HEK293 (cell line): Measurements from ENCODE around the gene CD300E.

Source experiments
- BCL11B ChIP-seq: fragments of 450-650 bp; formaldehyde crosslinking; IDR thresholded peaks from 2 replicates; pipeline ENCODE4 v1.5.1; 2016; ENCODE audit warnings: low read depth, missing biosample characterization, missing genetic modification characterization
- YY2 ChIP-seq: fragments of 450-650 bp; formaldehyde crosslinking; IDR thresholded peaks from 2 replicates; pipeline ENCODE4 v1.5.1; 2016; ENCODE audit warnings: missing biosample characterization, missing genetic modification characterization
- ZBTB26 ChIP-seq: fragments of 450-650 bp; formaldehyde crosslinking; optimal IDR thresholded peaks from 2 replicates; pipeline ENCODE3; 2016; ENCODE audit warnings: missing biosample characterization, mild to moderate bottlenecking, missing genetic modification characterization
- ZBTB44 ChIP-seq: fragments of 450-650 bp; IDR thresholded peaks from 2 replicates; pipeline ENCODE4 v1.5.1; 2018; ENCODE audit warnings: missing biosample characterization, mild to moderate bottlenecking, missing genetic modification characterization
- ZNF121 ChIP-seq: fragments of 450-650 bp; formaldehyde crosslinking; IDR thresholded peaks from 2 replicates; pipeline ENCODE4 v1.5.1; 2016; ENCODE audit warnings: missing biosample characterization, missing genetic modification characterization
- ZNF394 ChIP-seq: fragments of 450-650 bp; formaldehyde crosslinking; IDR thresholded peaks from 2 replicates; pipeline ENCODE4 v1.5.1; 2016; ENCODE audit warnings: missing biosample characterization, missing genetic modification characterization, mild to moderate bottlenecking, moderate library complexity, borderline replicate concordance
- TF ChIP-seq, protein P1 (sequence below): fragments of 450-650 bp; formaldehyde crosslinking; IDR thresholded peaks from 2 replicates; pipeline ENCODE4 v1.5.1; 2016; ENCODE audit warnings: missing biosample characterization, missing genetic modification characterization
- TF ChIP-seq, protein P2 (sequence below): fragments of 450-650 bp; formaldehyde crosslinking; IDR thresholded peaks from 2 replicates; pipeline ENCODE4 v1.5.1; 2017; ENCODE audit warnings: missing biosample characterization, missing genetic modification characterization
- TF ChIP-seq, protein P3 (sequence below): fragments of 450-650 bp; formaldehyde crosslinking; IDR thresholded peaks from 2 replicates; pipeline ENCODE4 v1.5.1; 2016; ENCODE audit warnings: missing biosample characterization, missing genetic modification characterization

- TF ChIP-seq, protein P1, sequence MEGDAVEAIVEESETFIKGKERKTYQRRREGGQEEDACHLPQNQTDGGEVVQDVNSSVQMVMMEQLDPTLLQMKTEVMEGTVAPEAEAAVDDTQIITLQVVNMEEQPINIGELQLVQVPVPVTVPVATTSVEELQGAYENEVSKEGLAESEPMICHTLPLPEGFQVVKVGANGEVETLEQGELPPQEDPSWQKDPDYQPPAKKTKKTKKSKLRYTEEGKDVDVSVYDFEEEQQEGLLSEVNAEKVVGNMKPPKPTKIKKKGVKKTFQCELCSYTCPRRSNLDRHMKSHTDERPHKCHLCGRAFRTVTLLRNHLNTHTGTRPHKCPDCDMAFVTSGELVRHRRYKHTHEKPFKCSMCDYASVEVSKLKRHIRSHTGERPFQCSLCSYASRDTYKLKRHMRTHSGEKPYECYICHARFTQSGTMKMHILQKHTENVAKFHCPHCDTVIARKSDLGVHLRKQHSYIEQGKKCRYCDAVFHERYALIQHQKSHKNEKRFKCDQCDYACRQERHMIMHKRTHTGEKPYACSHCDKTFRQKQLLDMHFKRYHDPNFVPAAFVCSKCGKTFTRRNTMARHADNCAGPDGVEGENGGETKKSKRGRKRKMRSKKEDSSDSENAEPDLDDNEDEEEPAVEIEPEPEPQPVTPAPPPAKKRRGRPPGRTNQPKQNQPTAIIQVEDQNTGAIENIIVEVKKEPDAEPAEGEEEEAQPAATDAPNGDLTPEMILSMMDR (tag by site-specific recombination): peak; percentile 48
- TF ChIP-seq YY2 (tag by site-specific recombination) (no peak), ZNF121 (tag by site-specific recombination) (no peak), ZBTB44 (no peak), BCL11B (no peak), ZBTB26 (no peak), ZNF394 (no peak)
- TF ChIP-seq, protein P2, sequence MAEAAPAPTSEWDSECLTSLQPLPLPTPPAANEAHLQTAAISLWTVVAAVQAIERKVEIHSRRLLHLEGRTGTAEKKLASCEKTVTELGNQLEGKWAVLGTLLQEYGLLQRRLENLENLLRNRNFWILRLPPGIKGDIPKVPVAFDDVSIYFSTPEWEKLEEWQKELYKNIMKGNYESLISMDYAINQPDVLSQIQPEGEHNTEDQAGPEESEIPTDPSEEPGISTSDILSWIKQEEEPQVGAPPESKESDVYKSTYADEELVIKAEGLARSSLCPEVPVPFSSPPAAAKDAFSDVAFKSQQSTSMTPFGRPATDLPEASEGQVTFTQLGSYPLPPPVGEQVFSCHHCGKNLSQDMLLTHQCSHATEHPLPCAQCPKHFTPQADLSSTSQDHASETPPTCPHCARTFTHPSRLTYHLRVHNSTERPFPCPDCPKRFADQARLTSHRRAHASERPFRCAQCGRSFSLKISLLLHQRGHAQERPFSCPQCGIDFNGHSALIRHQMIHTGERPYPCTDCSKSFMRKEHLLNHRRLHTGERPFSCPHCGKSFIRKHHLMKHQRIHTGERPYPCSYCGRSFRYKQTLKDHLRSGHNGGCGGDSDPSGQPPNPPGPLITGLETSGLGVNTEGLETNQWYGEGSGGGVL (tag by site-specific recombination): no peak
- TF ChIP-seq, protein P3, sequence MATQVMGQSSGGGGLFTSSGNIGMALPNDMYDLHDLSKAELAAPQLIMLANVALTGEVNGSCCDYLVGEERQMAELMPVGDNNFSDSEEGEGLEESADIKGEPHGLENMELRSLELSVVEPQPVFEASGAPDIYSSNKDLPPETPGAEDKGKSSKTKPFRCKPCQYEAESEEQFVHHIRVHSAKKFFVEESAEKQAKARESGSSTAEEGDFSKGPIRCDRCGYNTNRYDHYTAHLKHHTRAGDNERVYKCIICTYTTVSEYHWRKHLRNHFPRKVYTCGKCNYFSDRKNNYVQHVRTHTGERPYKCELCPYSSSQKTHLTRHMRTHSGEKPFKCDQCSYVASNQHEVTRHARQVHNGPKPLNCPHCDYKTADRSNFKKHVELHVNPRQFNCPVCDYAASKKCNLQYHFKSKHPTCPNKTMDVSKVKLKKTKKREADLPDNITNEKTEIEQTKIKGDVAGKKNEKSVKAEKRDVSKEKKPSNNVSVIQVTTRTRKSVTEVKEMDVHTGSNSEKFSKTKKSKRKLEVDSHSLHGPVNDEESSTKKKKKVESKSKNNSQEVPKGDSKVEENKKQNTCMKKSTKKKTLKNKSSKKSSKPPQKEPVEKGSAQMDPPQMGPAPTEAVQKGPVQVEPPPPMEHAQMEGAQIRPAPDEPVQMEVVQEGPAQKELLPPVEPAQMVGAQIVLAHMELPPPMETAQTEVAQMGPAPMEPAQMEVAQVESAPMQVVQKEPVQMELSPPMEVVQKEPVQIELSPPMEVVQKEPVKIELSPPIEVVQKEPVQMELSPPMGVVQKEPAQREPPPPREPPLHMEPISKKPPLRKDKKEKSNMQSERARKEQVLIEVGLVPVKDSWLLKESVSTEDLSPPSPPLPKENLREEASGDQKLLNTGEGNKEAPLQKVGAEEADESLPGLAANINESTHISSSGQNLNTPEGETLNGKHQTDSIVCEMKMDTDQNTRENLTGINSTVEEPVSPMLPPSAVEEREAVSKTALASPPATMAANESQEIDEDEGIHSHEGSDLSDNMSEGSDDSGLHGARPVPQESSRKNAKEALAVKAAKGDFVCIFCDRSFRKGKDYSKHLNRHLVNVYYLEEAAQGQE (tag by site-specific recombination): no peak
Measured at GRCh38 chr17:74601944-74602572, 21.5 kb downstream of the CD300E start.
